GM12878 (cell line): ENCODE results near the gene LRP5. TPM values are rescaled to one million over a fixed set of nuclear protein-coding genes. Genes with fewer than 3 reads are reported as not detected.

ENCODE experiments used
- CHD1 ChIP-seq: IDR thresholded peaks from 2 replicates; pipeline ENCODE4 v1.6.1; 2012; ENCODE audit warnings: low read depth, low read length, improper control_type of control experiment
- CREM ChIP-seq: IDR thresholded peaks from 2 replicates; pipeline ENCODE4 v1.6.1; 2014; ENCODE audit warnings: antibody characterized with exemption, low read depth
- ESRRA ChIP-seq: IDR thresholded peaks from 2 replicates; pipeline ENCODE4 v1.6.1; 2012; ENCODE audit warnings: mild to moderate bottlenecking, low read length, improper control_type of control experiment
- FOXK2 ChIP-seq: fragments of 450-650 bp; IDR thresholded peaks from 2 replicates; pipeline ENCODE4 v1.6.1; 2017; ENCODE audit warnings: mild to moderate bottlenecking, moderate library complexity
- IKZF2 ChIP-seq, 2 experiments: fragments of 450-650 bp; IDR thresholded peaks; 2 replicates each; pipeline ENCODE4 v1.6.1; 2017; ENCODE audit warnings: mild to moderate bottlenecking in 2 of 2, moderate library complexity in 2 of 2
- IRF4 ChIP-seq: IDR thresholded peaks from 2 replicates; pipeline ENCODE4 v1.6.1; 2011; ENCODE audit warnings: low read depth, low read length
- IRF5 ChIP-seq: fragments of 450-650 bp; IDR thresholded peaks from 2 replicates; pipeline ENCODE4 v1.6.1; 2017; ENCODE audit warnings: borderline replicate concordance
- MLLT1 ChIP-seq: fragments of 450-650 bp; IDR thresholded peaks from 2 replicates; pipeline ENCODE4 v1.6.1; 2016; ENCODE audit warnings: mild to moderate bottlenecking
- MYB ChIP-seq: fragments of 150-350 bp; IDR thresholded peaks from 2 replicates; pipeline ENCODE4 v1.6.1; 2014; ENCODE audit warnings: mild to moderate bottlenecking, low read depth, low read length, borderline replicate concordance
- NFYA ChIP-seq: IDR thresholded peaks from 2 replicates; pipeline ENCODE4 v1.6.1; 2011; ENCODE audit warnings: low read depth, mild to moderate bottlenecking, low read length, improper control_type of control experiment, borderline replicate concordance
- PAX5 ChIP-seq: IDR thresholded peaks from 2 replicates; pipeline ENCODE4 v1.6.1; 2011; ENCODE audit warnings: low read depth, low read length, borderline replicate concordance
- PRDM15 ChIP-seq: fragments of 450-650 bp; formaldehyde crosslinking; IDR thresholded peaks from 2 replicates; pipeline ENCODE4 v1.4.0; 2020; ENCODE audit warnings: mild to moderate bottlenecking, moderate library complexity
- STAT1 ChIP-seq: fragments of 450-650 bp; conservative IDR thresholded peaks from 2 replicates; pipeline ENCODE4 v1.6.1; 2014; ENCODE audit warnings: antibody characterized with exemption, mild to moderate bottlenecking
- SUZ12 ChIP-seq: fragments of 200-600 bp; sonication (generic); IDR thresholded peaks from one replicate; pipeline ENCODE4 v1.6.1; 2018; ENCODE audit warnings: antibody characterized with exemption, mild to moderate bottlenecking; ENCODE audit not compliant: unreplicated experiment
- USF1 ChIP-seq: IDR thresholded peaks from 2 replicates; pipeline ENCODE4 v1.6.1; 2011; ENCODE audit warnings: borderline replicate concordance, low read depth, mild to moderate bottlenecking, moderate library complexity, mixed read lengths, low read length; ENCODE audit not compliant: insufficient read depth; ENCODE audit errors: extremely low read length
- ZBTB40 ChIP-seq: fragments of 450-650 bp; IDR thresholded peaks from 2 replicates; pipeline ENCODE4 v1.6.1; 2016; ENCODE audit warnings: mild to moderate bottlenecking, moderate library complexity, borderline replicate concordance
- ZSCAN29 ChIP-seq: fragments of 450-650 bp; IDR thresholded peaks from 2 replicates; pipeline ENCODE4 v1.6.1; 2017; ENCODE audit warnings: mild to moderate bottlenecking, moderate library complexity
- polyA plus RNA-seq, 11 experiments: library from polyadenylated mRNA; depleted of rRNA in 4 of 11; unstranded in 6 of 11; stranded (reverse) in 5 of 11; fragments of >200 nt; fragmentation: Nextera tagmentation in 4 of 11; fragmentation: Illumina TruSeq in 1 of 11; extraction: Ambion mirVana in 4 of 11; extraction: Trizol in 1 of 11; gene quantifications; 1 replicate in 1 of 11; 2 replicates in 10 of 11; pipeline versions ENCODE4 v1.2.1 to v1.2.3, GENCODE V29; 2011 to 2016; ENCODE audit warnings: inconsistent platforms in 2 of 11, missing spikeins in 2 of 11, low read depth in 1 of 11
- total RNA-seq, 4 experiments: library from RNA; depleted of rRNA in 3 of 4; stranded (reverse); fragments of >200 nt in 3 of 4; fragmentation: Illumina TruSeq in 1 of 4; extraction: Trizol in 1 of 4; gene quantifications; 2 replicates each; pipeline versions ENCODE4 v1.2.1 to v1.2.3, GENCODE V29; 2013 to 2021

The LRP5 gene
- total and polyA plus RNA-seq, 10 of the 15 experiments (the other 5 are each of a cell fraction or from before 2014, with no cell fraction given), result 0.37 to 34.0 (median 6.6) TPM

GRCh38 chr11:68412593-68413475, 100.4 kb downstream of the LRP5 start (continued):
- peak; percentile 96 for TF ChIP-seq IRF4
- TF ChIP-seq NFYA, result no peak
- TF ChIP-seq PAX5, result peak; percentile 89
- peak; percentile 64; the same call in 1 of the 2 replicates for TF ChIP-seq MYB
- peak; percentile 76 for TF ChIP-seq USF1
- no peak for TF ChIP-seq ESRRA
- no peak for TF ChIP-seq ZSCAN29
- TF ChIP-seq ZBTB40, result 0 out of 2 replicates have a peak, but pooled peaks have one; percentile 9
- peak; percentile 64 to 83 for TF ChIP-seq IKZF2 (IDR thresholded peaks at IDR 0.05)
- TF ChIP-seq MLLT1, result peak; percentile 39; the same call in 1 of the 2 replicates
- TF ChIP-seq IRF5, result peak; percentile 34; the same call in 1 of the 2 replicates
- peak; percentile 89 for TF ChIP-seq CREM
- TF ChIP-seq PRDM15 (CRISPR knock-in tag), result no peak
- no peak for TF ChIP-seq SUZ12
- TF ChIP-seq CHD1, result no peak
- no peak for TF ChIP-seq STAT1
- 0 out of 2 replicates have a peak, but pooled peaks have one; percentile 43 for TF ChIP-seq FOXK2
